SK-N-SH (cell line): Measurements from ENCODE around the gene GDF2. TPM values are rescaled to one million over a fixed set of nuclear protein-coding genes. Genes with fewer than 3 reads are reported as not detected.

Experiments used
- CTCF ChIA-PET: fragments of 300-600, 350-600 bp; formaldehyde crosslinking; extraction: SDS; loops from one replicate; lab custom pipeline; 2021; lab: Yijun Ruan, JAX
- POLR2A ChIA-PET: fragments of 350-600 bp; sonication (Branson Sonifier 250); formaldehyde crosslinking; extraction: SDS; loops from one replicate; lab custom pipeline; 2020; ENCODE audit warnings: antibody characterized with exemption, inconsistent platforms; lab: Yijun Ruan, JAX
- DNase-seq: peaks from one replicate; pipeline ENCODE4 v3.0.0; 2012
- H2AFZ ChIP-seq: fragments of 200-600 bp; sonication (generic); 2 replicates; pipeline ENCODE4 v1.8.1; 2016; ENCODE audit warnings: antibody characterized with exemption, mild to moderate bottlenecking, low read depth
- H3F3A ChIP-seq: fragments of 200-600 bp; sonication (generic); replicated peaks from 2 replicates; pipeline ENCODE3; 2016; ENCODE audit warnings: antibody characterized with exemption, mild to moderate bottlenecking; ENCODE audit not compliant: insufficient read depth
- H3K27ac ChIP-seq, 2 experiments: fragments of 200-500 bp in 1 of 2; fragments of 200-600 bp in 1 of 2; sonication (Bioruptor generic) in 1 of 2; sonication (generic), shearing (Covaris generic) in 1 of 2; 2 replicates each; pipeline versions ENCODE4 v1.5.1 to v1.6.1; 2014 to 2016; ENCODE audit warnings: low read depth in 2 of 2, inconsistent platforms in 1 of 2, low read length in 1 of 2, mild to moderate bottlenecking in 1 of 2, mixed read lengths in 1 of 2
- H3K27me3 ChIP-seq: fragments of 200-600 bp; sonication (generic), shearing (Covaris generic); 2 replicates; pipeline ENCODE4 v1.6.1; 2016; ENCODE audit warnings: mixed run types; ENCODE audit not compliant: insufficient read depth
- H3K36me3 ChIP-seq, 2 experiments: fragments of 200-500 bp in 1 of 2; fragments of 200-600 bp in 1 of 2; sonication (Bioruptor generic) in 1 of 2; sonication (generic) in 1 of 2; replicated peaks in 1 of 2; 2 replicates each; pipeline versions ENCODE3 to v1.5.1; 2014 to 2016; ENCODE audit warnings: low read length in 1 of 2, mild to moderate bottlenecking in 1 of 2; ENCODE audit not compliant: insufficient read depth in 2 of 2, control insufficient read depth in 1 of 2
- H3K4me1 ChIP-seq, 2 experiments: fragments of 200-500 bp in 1 of 2; fragments of 200-600 bp in 1 of 2; sonication (Bioruptor generic) in 1 of 2; sonication (generic), shearing (Covaris generic) in 1 of 2; 2 replicates each; pipeline versions ENCODE4 v1.5.1 to v1.6.1; 2014 to 2016; ENCODE audit warnings: low read depth in 1 of 2, low read length in 1 of 2, mixed run types in 1 of 2; ENCODE audit not compliant: insufficient read depth in 2 of 2, control insufficient read depth in 1 of 2
- H3K4me2 ChIP-seq: fragments of 200-600 bp; sonication (generic), shearing (Covaris generic); 2 replicates; pipeline ENCODE4 v1.6.1; 2017; ENCODE audit warnings: mixed run types
- H3K4me3 ChIP-seq, 2 experiments: fragments of 200-500 bp in 1 of 2; fragments of 200-600 bp in 1 of 2; sonication (Bioruptor generic) in 1 of 2; sonication (generic), shearing (Covaris generic) in 1 of 2; 2 replicates each; pipeline versions ENCODE4 v1.5.1 to v1.8.1; 2014 to 2016; ENCODE audit warnings: low read depth in 2 of 2, inconsistent platforms in 1 of 2, low read length in 1 of 2, mild to moderate bottlenecking in 1 of 2, mixed read lengths in 1 of 2, moderate library complexity in 1 of 2
- H3K79me2 ChIP-seq: fragments of 200-600 bp; sonication (generic); 2 replicates; pipeline ENCODE4 v1.8.1; 2017; ENCODE audit warnings: mild to moderate bottlenecking; ENCODE audit not compliant: insufficient read depth
- H3K9ac ChIP-seq: fragments of 200-600 bp; sonication (generic); 2 replicates; pipeline ENCODE4 v1.6.1; 2017; ENCODE audit warnings: mixed run types
- H3K9me2 ChIP-seq: fragments of 200-600 bp; sonication (generic); 2 replicates; pipeline ENCODE4 v1.6.1; 2017; ENCODE audit warnings: mixed run types
- H3K9me3 ChIP-seq: fragments of 200-600 bp; sonication (generic); 2 replicates; pipeline ENCODE4 v1.6.1; 2017; ENCODE audit warnings: mixed run types, mild to moderate bottlenecking, moderate library complexity
- H4K20me1 ChIP-seq: fragments of 200-600 bp; sonication (generic); 2 replicates; pipeline ENCODE4 v1.6.1; 2017; ENCODE audit warnings: mild to moderate bottlenecking, mixed run types; ENCODE audit not compliant: insufficient read depth
- CHD2 ChIP-seq: fragments of 150-350 bp; IDR thresholded peaks from 2 replicates; pipeline ENCODE4 v1.6.1; 2018; ENCODE audit warnings: low read length; ENCODE audit not compliant: partially characterized antibody
- FOSL2 ChIP-seq: IDR thresholded peaks from 2 replicates; pipeline ENCODE4 v1.4.0; 2012; ENCODE audit warnings: low read depth, mild to moderate bottlenecking, moderate library complexity, borderline replicate concordance
- FOXM1 ChIP-seq: IDR thresholded peaks from 2 replicates; pipeline ENCODE4 v1.4.0; 2012; ENCODE audit warnings: low read depth, mild to moderate bottlenecking
- JUND ChIP-seq: IDR thresholded peaks from 2 replicates; pipeline ENCODE4 v1.4.0; 2012
- MXI1 ChIP-seq: IDR thresholded peaks from 2 replicates; pipeline ENCODE4 v1.6.1; 2012; ENCODE audit warnings: mild to moderate bottlenecking, low read depth, low read length, improper control_type of control experiment
- NRF1 ChIP-seq: IDR thresholded peaks from 2 replicates; pipeline ENCODE4 v1.6.1; 2012; ENCODE audit warnings: low read depth, mild to moderate bottlenecking, low read length
- PBX3 ChIP-seq: IDR thresholded peaks from 2 replicates; pipeline ENCODE4; 2012
- REST ChIP-seq: IDR thresholded peaks from 2 replicates; pipeline ENCODE4 v1.6.1; 2012; ENCODE audit warnings: mild to moderate bottlenecking, low read depth, low read length, moderate library complexity
- RFX5 ChIP-seq: IDR thresholded peaks from 2 replicates; pipeline ENCODE4 v1.6.1; 2012; ENCODE audit warnings: mild to moderate bottlenecking, improper control_type of control experiment, low read length
- SIN3A ChIP-seq: IDR thresholded peaks from 2 replicates; pipeline ENCODE4 v1.6.1; 2012; ENCODE audit warnings: low read depth, mild to moderate bottlenecking, low read length, moderate library complexity, borderline replicate concordance
- SMC3 ChIP-seq: IDR thresholded peaks from 2 replicates; pipeline ENCODE4 v1.6.1; 2012; ENCODE audit warnings: low read depth, low read length, improper control_type of control experiment
- TCF12 ChIP-seq: IDR thresholded peaks from 2 replicates; pipeline ENCODE4 v1.4.0; 2012
- USF1 ChIP-seq: IDR thresholded peaks from 2 replicates; pipeline ENCODE4 v1.4.0; 2012; ENCODE audit warnings: low read depth, borderline replicate concordance
- ZBTB33 ChIP-seq: IDR thresholded peaks from 2 replicates; pipeline ENCODE4 v1.4.0; 2012; ENCODE audit warnings: low read depth, borderline replicate concordance
- WGBS: methylation state at CpG from one replicate; pipeline ENCODE4 v1.1.6; 2017; ENCODE audit warnings: low lambda C conversion rate; 5-methylcytosine and 5-hydroxymethylcytosine counted together
- polyA plus RNA-seq, 3 experiments: library from polyadenylated mRNA; depleted of rRNA; stranded (reverse); fragments of >200 nt; gene quantifications; 2 replicates each; pipeline ENCODE4 v1.2.3, GENCODE V29; 2012

GDF2 gene
- polyA plus RNA-seq, 1 of the 3 experiments (the other 2 are of a cell fraction), result not detected

- DNase-seq, result no peak
- 46% methylated on average over 8 of the region's 8 CpGs for WGBS
- TF ChIP-seq TCF12 (no peak), SMC3 (no peak), ZBTB33 (no peak), FOXM1 (no peak), JUND (no peak), NRF1 (no peak), REST (no peak), MXI1 (no peak), PBX3 (no peak), FOSL2 (no peak), USF1 (no peak), CHD2 (no peak), SIN3A (no peak), RFX5 (no peak)
- Histone ChIP-seq H4K20me1 (no peaks in the 10 kb centered on the region), H3K27me3 (no peaks in the 10 kb centered on the region), H3K9ac (no peak overlapping the region), H3K4me3 (no peak overlapping the region), H3K9me3 (no peaks in the 10 kb centered on the region), H3K9me2 (no peaks in the 10 kb centered on the region), H3F3A (no peaks in the 10 kb centered on the region), H2AFZ (no peak overlapping the region), H3K4me2 (no peak overlapping the region), H3K36me3 (no peaks in the 10 kb centered on the region), H3K79me2 (no peaks in the 10 kb centered on the region), H3K4me1 (peaks cover 0 to 51% of the 10 kb centered on the region in 2 experiments; a peak in 1 of 4 replicates), H3K27ac (peak overlapping the region in 1 of 2 experiments; percentile 92; a peak in 2 of 4 replicates)
- ChIA-PET POLR2A (interaction anchor here (1.0 to 1.7 kb wide), 3 partner anchors 13 to 263 kb away, joined by 4 to 15 read pairs (median 5); no protein-coding TSS in a partner anchor), CTCF (interaction anchor here (1.6 to 2.0 kb wide), 4 partner anchors 9 to 264 kb away, joined by 5 to 12 read pairs (median 8); no protein-coding TSS in a partner anchor)
Measured at GRCh38 chr10:47288236-47288635, 34.0 kb upstream of the GDF2 start.
